IPS DF 19.7 (cell line): Measurements from ENCODE around the gene SSH3.

Source experiments
- DNase-seq: peaks from one replicate; pipeline ENCODE4 v3.0.0-alpha.2; 2013; ENCODE audit warnings: low read depth, low spot score

SSH3 gene

GRCh38 chr11:67347964-67348749 lies 44.8 kb downstream of the SSH3 start:
- DNase-seq: no peak

- no peak for DNase-seq
Observed at GRCh38 chr11:67349036-67349435, 45.7 kb downstream of the SSH3 start.

- DNase-seq: no peak
Observed at GRCh38 chr11:67349457-67349856, 46.1 kb downstream of the SSH3 start.

GRCh38 chr11:67349928-67350465 lies 46.7 kb downstream of the SSH3 start:
- DNase-seq: no peak

- no peak for DNase-seq
Observed at GRCh38 chr11:67351275-67352005, 48.1 kb downstream of the SSH3 start.

GRCh38 chr11:67352546-67353316 lies 49.4 kb downstream of the SSH3 start:
- DNase-seq: no peak

- DNase-seq: peak; percentile 71
Observed at GRCh38 chr11:67353317-67354074, 50.2 kb downstream of the SSH3 start, which contains the start of gene POLD4. Gene POLD4 (minus strand): TSS chr11:67353546. CDS start chr11:67353399, 147 bp downstream.

GRCh38 chr11:67354075-67355022 lies 51.0 kb downstream of the SSH3 start:
- no peak for DNase-seq

- DNase-seq: no peak
Observed at GRCh38 chr11:67355023-67355793, 51.9 kb downstream of the SSH3 start.

GRCh38 chr11:67355794-67356386 lies 52.6 kb downstream of the SSH3 start:
- DNase-seq: no peak

- no peak for DNase-seq
Observed at GRCh38 chr11:67356387-67356863, 53.1 kb downstream of the SSH3 start.

- peak; percentile 70 for DNase-seq
Observed at GRCh38 chr11:67356864-67357561, 53.7 kb downstream of the SSH3 start.

- DNase-seq: no peak
Observed at GRCh38 chr11:67357831-67358670, 54.7 kb downstream of the SSH3 start.
